GM19023 (cell line): ENCODE data around the gene LSM2.
"Not testable (repeated sequence)": the region's sequence is repeated elsewhere in the genome, so short reads cannot be mapped to it uniquely, and the experiment has no call there.

Source experiments
- ATAC-seq: cut with Tn5 transposase; IDR thresholded peaks from one replicate; pipeline ENCODE4 v1.9.1; 2021; ENCODE audit warnings: mild to moderate bottlenecking, moderate library complexity; ENCODE audit not compliant: unreplicated experiment

The LSM2 gene

GRCh38 chr6:31799781-31800180, 7.0 kb downstream of the LSM2 start:
- no peak for ATAC-seq

GRCh38 chr6:31797588-31797987, 9.2 kb downstream of the LSM2 start:
- ATAC-seq = no peak

GRCh38 chr6:31796993-31797385, 9.8 kb downstream of the LSM2 start:
- ATAC-seq = no peak

- ATAC-seq = peak; percentile 72
These were observed 11.0 kb downstream of the LSM2 start, which contains the start of gene VARS1 for GRCh38 chr6:31795616-31796298. VARS1 (minus strand) TSS chr6:31795752; CDS start chr6:31795217, 535 bp downstream.

- ATAC-seq = peak; percentile 5
These were observed 11.7 kb downstream of the LSM2 start for GRCh38 chr6:31794866-31795615.

- ATAC-seq = no peak
These were observed 12.4 kb downstream of the LSM2 start for GRCh38 chr6:31794294-31794865.

GRCh38 chr6:31793927-31794245, 12.9 kb downstream of the LSM2 start:
- not testable (repeated sequence) for ATAC-seq

- no peak for ATAC-seq
These were observed 14.0 kb downstream of the LSM2 start for GRCh38 chr6:31792761-31793171.

GRCh38 chr6:31792090-31792374, 14.7 kb downstream of the LSM2 start:
- ATAC-seq = no peak

GRCh38 chr6:31791324-31792089, 15.3 kb downstream of the LSM2 start:
- ATAC-seq = no peak

- no peak for ATAC-seq
These were observed 21.3 kb downstream of the LSM2 start for GRCh38 chr6:31785475-31785874.

GRCh38 chr6:31784098-31784925, 22.5 kb downstream of the LSM2 start:
- no peak for ATAC-seq

- ATAC-seq = no peak
These were observed 24.5 kb downstream of the LSM2 start for GRCh38 chr6:31782126-31782855.

- no peak for ATAC-seq
These were observed 25.3 kb downstream of the LSM2 start for GRCh38 chr6:31781244-31782125.

GRCh38 chr6:31780507-31781243, 26.1 kb downstream of the LSM2 start:
- no peak for ATAC-seq

GRCh38 chr6:31779908-31780307, 26.9 kb downstream of the LSM2 start:
- no peak for ATAC-seq

- no peak for ATAC-seq
These were observed 27.5 kb downstream of the LSM2 start for GRCh38 chr6:31778999-31779885.
